ENCODE measurements around the gene SCYL1. TPM values are rescaled to one million over a fixed set of nuclear protein-coding genes. Genes with fewer than 3 reads are reported as not detected.
A peak's percentile ranks its signal among the peaks of the same experiment; 100 is the strongest.

SCYL1 gene
- total and polyA plus RNA-seq, 2 experiments from 2014 or later: 146 to 168 TPM

DNA sequence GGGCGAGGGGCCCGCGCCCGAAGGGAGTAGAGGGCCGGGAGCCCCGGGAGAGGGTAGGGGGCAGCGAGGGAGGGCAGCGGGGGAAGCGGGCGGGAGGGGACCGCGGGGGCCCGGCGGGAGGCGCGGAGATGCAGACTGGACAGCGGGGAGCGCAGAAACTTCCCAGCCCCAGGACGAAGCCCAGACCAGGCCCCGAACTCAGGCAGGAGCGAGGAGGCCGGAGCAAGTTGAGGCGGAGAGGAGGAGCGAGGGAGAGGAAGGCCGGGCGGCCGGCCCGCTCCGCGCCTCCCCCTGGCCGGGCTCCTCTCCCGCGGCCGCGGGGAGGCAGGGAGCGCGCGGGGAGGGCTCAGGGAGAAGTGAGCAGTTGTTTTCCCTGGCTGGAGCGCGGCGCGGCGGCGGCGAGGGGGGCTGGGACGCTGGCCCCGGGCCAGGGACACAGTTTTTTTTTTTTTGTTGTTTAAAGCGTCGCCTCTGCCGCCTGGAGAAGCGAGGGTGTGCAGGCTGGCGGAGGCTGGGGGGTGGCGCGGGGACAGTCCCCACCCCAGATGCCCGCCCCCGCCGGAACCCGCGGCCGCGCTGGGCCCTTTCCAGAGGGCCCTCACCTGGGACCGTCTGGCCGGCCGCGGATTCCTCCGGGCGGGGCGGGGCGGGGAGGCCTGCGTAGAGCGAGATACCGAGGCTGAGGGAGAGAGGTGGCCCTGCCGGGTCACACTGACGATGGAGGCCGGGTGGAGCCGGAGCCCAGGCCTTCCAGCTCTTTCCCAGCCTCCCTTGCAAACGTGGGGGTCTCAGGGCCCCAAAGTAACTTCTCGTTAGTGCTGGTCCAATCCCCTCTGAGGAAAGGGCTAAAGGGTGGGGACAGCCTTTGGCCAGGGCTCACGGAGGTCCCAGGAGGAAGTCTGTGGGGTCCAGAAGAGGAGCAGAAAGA, 33.4 kb downstream of the SCYL1 start, which contains the start of gene LTBP3:
Gene LTBP3 (minus strand): TSS at position 358 of the 928 bp plus-strand sequence. CDS start 400 bp downstream, outside the sequence.
- H3K27me3 ChIP-seq: no peaks in the 10 kb centered on the region
- no peaks in the 10 kb centered on the region for H3K36me3 ChIP-seq
- peak within 1 kb of the TSS; percentile 93 for H3K27ac ChIP-seq
- DNase-seq (ENCODE audit: low read depth in 1 of 2, low spot score in 1 of 2): peak; percentile 83 to 94
- H3K4me1 ChIP-seq (ENCODE audit: low read depth): peaks cover 39% of the 10 kb centered on the region
- no peaks in the 10 kb centered on the region for H3K9me3 ChIP-seq (ENCODE audit: low read depth)
- TF ChIP-seq, protein P1, sequence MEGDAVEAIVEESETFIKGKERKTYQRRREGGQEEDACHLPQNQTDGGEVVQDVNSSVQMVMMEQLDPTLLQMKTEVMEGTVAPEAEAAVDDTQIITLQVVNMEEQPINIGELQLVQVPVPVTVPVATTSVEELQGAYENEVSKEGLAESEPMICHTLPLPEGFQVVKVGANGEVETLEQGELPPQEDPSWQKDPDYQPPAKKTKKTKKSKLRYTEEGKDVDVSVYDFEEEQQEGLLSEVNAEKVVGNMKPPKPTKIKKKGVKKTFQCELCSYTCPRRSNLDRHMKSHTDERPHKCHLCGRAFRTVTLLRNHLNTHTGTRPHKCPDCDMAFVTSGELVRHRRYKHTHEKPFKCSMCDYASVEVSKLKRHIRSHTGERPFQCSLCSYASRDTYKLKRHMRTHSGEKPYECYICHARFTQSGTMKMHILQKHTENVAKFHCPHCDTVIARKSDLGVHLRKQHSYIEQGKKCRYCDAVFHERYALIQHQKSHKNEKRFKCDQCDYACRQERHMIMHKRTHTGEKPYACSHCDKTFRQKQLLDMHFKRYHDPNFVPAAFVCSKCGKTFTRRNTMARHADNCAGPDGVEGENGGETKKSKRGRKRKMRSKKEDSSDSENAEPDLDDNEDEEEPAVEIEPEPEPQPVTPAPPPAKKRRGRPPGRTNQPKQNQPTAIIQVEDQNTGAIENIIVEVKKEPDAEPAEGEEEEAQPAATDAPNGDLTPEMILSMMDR (IDR thresholded peaks at IDR 0.05; ENCODE audit: low read depth, low read length): no peak
- H3K4me3 ChIP-seq: peak within 1 kb of the TSS; percentile 50

DNA sequence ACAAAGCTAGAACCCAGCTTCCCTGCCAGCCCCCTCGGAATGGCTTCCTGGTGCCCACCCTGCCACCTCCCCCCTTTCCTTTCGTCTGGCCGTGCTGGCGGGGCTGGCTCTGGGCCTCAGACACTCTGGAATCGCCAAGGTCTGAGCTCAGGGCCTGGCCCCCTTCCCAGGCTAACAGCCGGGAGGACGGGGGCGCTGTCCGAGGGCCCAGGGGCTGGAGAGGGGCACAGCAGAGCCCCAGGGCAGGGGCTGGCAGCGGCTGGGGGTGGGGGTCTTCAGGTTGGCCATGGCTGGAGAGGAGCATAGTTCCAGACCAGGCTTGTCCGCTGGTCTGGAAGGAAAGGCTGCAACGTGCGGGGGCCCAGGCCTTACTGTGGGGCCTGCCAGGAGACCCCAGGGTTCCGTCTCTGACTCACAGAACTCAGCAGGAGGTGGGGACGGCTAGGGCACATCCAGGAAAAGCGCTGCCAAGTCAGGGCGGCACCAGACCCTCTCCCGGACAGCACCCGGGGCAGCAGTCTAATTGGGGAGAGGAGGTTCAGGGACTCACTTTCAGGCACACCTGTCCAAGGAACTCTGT, 34.1 kb downstream of the SCYL1 start:
- Histone ChIP-seq H3K4me3 (peak overlapping the region; percentile 50), H3K27me3 (no peaks in the 10 kb centered on the region), H3K4me1 (ENCODE audit: low read depth) (peaks cover 33% of the 10 kb centered on the region), H3K9me3 (ENCODE audit: low read depth) (no peaks in the 10 kb centered on the region), H3K36me3 (no peaks in the 10 kb centered on the region), H3K27ac (peak overlapping the region; percentile 93)
- peak in 1 of 2 donors; percentile 67 for DNase-seq (ENCODE audit: low read depth in 1 of 2, low spot score in 1 of 2)
- TF ChIP-seq, protein P1 (IDR thresholded peaks at IDR 0.05; ENCODE audit: low read depth, low read length): peak; percentile 9

- Histone ChIP-seq H3K4me3 (no peak overlapping the region), H3K4me1 (ENCODE audit: low read depth) (peaks cover 31% of the 10 kb centered on the region), H3K36me3 (no peaks in the 10 kb centered on the region), H3K9me3 (ENCODE audit: low read depth) (no peaks in the 10 kb centered on the region), H3K27ac (peak overlapping the region; percentile 38), H3K27me3 (no peaks in the 10 kb centered on the region)
- TF ChIP-seq, protein P1 (IDR thresholded peaks at IDR 0.05; ENCODE audit: low read depth, low read length): no peak
- no peak for DNase-seq (ENCODE audit: low read depth in 1 of 2, low spot score in 1 of 2)
Measured at GRCh38 chr11:65559535-65559934, 34.7 kb downstream of the SCYL1 start.

DNA sequence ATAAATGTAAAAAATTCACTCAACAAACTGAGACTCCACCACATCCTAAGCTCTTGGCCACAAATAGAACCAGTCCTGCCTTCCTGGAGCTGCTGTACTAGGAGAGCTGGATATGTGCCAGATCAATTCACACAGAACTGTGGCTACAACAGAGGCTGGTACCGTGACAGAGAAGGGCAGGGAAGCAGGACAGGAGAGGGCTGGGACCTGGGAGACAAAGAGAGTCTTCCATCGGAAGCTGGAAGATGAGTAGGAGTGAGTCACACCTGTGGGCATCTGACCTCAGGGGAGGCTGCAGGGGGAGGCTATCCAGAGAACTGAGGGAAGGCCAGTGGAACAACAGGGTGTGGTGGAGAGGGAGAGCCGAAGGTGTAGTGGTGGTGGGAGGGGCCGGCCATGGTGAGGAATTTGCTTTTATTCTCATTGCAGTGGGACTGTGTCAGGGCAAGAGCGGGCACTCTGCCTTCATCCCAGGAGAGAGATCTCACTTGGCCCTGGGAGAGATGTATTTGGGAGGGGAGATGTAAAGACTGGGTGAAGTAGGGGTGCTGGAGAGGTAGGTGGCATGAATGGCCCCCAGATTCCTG, 35.2 kb downstream of the SCYL1 start:
- TF ChIP-seq, protein P1 (IDR thresholded peaks at IDR 0.05; ENCODE audit: low read depth, low read length): no peak
- Histone ChIP-seq H3K36me3 (no peaks in the 10 kb centered on the region), H3K4me1 (ENCODE audit: low read depth) (peaks cover 31% of the 10 kb centered on the region), H3K9me3 (ENCODE audit: low read depth) (no peaks in the 10 kb centered on the region), H3K27me3 (no peaks in the 10 kb centered on the region), H3K27ac (no peak overlapping the region), H3K4me3 (no peak overlapping the region)
- DNase-seq (ENCODE audit: low read depth in 1 of 2, low spot score in 1 of 2): peak in 1 of 2 donors; percentile 62

DNA sequence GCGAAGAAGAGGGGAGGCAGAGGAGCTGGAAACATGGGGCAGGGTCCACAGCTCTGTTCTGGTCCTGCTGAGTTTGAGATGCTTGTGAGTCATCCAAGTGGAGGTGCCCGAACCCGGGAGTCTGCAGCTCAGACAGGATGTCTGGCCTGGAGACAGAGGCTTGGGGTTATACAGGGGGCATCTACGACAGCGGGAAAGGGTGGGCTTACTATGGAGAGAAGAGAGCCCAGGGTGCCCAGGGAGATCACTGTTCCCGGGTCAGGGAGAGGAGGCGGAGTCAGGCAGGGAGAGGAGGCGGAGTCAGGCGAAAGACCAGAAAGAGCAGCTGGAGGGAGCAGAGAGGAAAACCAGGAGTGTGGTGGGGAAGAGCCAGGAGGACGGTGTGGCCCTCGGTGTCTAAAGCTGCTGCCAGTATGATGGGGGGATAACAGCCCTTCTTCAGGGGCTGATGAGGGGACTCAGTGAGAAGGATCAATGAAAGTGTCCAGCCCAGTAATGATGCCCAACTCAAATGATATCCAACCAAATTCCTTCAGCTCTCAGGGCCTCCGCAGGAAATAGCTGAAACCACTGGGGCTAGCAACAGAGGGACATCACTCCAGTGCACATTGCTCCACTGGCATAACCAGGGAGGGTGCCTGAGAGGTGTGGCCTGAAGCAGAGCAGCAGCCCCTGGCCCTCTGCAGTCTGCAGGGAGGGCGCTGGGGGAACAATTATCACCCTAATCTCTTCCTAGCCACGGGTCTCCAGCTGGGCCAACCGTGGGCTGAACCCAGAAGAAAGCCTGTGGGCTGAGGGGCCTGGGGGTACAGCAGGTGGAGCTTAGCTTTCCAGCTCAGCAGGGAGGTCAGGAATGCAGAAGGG, 35.9 kb downstream of the SCYL1 start:
- Histone ChIP-seq H3K4me1 (ENCODE audit: low read depth) (peaks cover 31% of the 10 kb centered on the region), H3K4me3 (no peak overlapping the region), H3K27ac (no peak overlapping the region), H3K27me3 (no peaks in the 10 kb centered on the region), H3K36me3 (no peaks in the 10 kb centered on the region), H3K9me3 (ENCODE audit: low read depth) (no peaks in the 10 kb centered on the region)
- TF ChIP-seq, protein P1 (IDR thresholded peaks at IDR 0.05; ENCODE audit: low read depth, low read length): no peak
- peak; percentile 57 to 69 for DNase-seq (ENCODE audit: low read depth in 1 of 2, low spot score in 1 of 2)
